Thyroid gland (tissue), 4 donors: Measurements from ENCODE around the gene SLC12A5. TPM values are rescaled to one million over a fixed set of nuclear protein-coding genes. Genes with fewer than 3 reads are reported as not detected.

Experiments
- DNase-seq, 2 donors: peaks; one replicate each; pipeline ENCODE4 v3.0.0-alpha.2; 2019
- H3K27ac ChIP-seq, 3 donors: fragments of 200-600 bp; sonication (generic); 1 replicate in 2 of 3; 2 replicates in 1 of 3; pipeline ENCODE4 v1.5.1; 2016 to 2019; ENCODE audit warnings: mild to moderate bottlenecking in 1 of 3, moderate library complexity in 1 of 3
- H3K27me3 ChIP-seq: fragments of 200-600 bp; sonication (generic); one replicate; pipeline ENCODE4 v1.5.1; 2019
- H3K36me3 ChIP-seq, 2 donors: fragments of 200-600 bp; sonication (generic); one replicate each; pipeline ENCODE4 v1.5.1; 2016 to 2019
- H3K4me1 ChIP-seq, 2 donors: fragments of 200-600 bp; sonication (generic); one replicate each; pipeline ENCODE4 v1.5.1; 2017 to 2019
- H3K4me3 ChIP-seq, 3 donors: fragments of 200-600 bp; sonication (generic); replicated peaks in 1 of 3; 1 replicate in 2 of 3; 2 replicates in 1 of 3; pipeline ENCODE4 v1.5.1; 2016; ENCODE audit warnings: mild to moderate bottlenecking in 1 of 3
- H3K9me3 ChIP-seq: fragments of 200-600 bp; sonication (generic); one replicate; pipeline ENCODE4 v1.5.1; 2017
- POLR2A ChIP-seq, 2 donors: fragments of 450-650 bp; IDR thresholded peaks; one replicate each; pipeline ENCODE4 v1.6.1; 2017; ENCODE audit warnings: antibody characterized with exemption in 2 of 2, mild to moderate bottlenecking in 2 of 2, moderate library complexity in 1 of 2
- WGBS, 2 donors: methylation state at CpG; one replicate each; pipeline ENCODE4 v1.1.5; 2017; 5-methylcytosine and 5-hydroxymethylcytosine counted together
- intact Hi-C: fragments of 100-400 bp; cut with DNase I; formaldehyde crosslinking; loops from one replicate; pipeline ENCODE4 v1.15.1; 2023
- total RNA-seq, 4 donors: library from RNA; depleted of rRNA; stranded (reverse); fragments of >200 nt; gene quantifications; one replicate each; pipeline ENCODE4 v1.2.3, GENCODE V29; 2016
- TF ChIP-seq, protein P1 (sequence below), 6 experiments: fragments of 200-600 bp in 3 of 6; fragments of 450-650 bp in 3 of 6; sonication (generic) in 3 of 6; IDR thresholded peaks; one replicate each; pipeline ENCODE4 v1.5.1; 2016 to 2019; ENCODE audit warnings: antibody characterized with exemption in 6 of 6, mild to moderate bottlenecking in 2 of 6, inconsistent platforms in 1 of 6, moderate library complexity in 1 of 6

The SLC12A5 gene
- total RNA-seq, 4 donors from 2014 or later, result 1.6 TPM; not detected in 3

GRCh38 chr20:46062151-46062550 is 33.1 kb downstream of the SLC12A5 start:
- DNase-seq, result no peak
- Histone ChIP-seq H3K36me3 (peaks cover 59 to 71% of the 10 kb centered on the region in 2 donors), H3K27me3 (no peaks in the 10 kb centered on the region), H3K4me1 (peaks cover 0 to 31% of the 10 kb centered on the region in 2 donors), H3K9me3 (no peaks in the 10 kb centered on the region), H3K27ac (no peak overlapping the region), H3K4me3 (no peak overlapping the region)
- TF ChIP-seq, protein P1, sequence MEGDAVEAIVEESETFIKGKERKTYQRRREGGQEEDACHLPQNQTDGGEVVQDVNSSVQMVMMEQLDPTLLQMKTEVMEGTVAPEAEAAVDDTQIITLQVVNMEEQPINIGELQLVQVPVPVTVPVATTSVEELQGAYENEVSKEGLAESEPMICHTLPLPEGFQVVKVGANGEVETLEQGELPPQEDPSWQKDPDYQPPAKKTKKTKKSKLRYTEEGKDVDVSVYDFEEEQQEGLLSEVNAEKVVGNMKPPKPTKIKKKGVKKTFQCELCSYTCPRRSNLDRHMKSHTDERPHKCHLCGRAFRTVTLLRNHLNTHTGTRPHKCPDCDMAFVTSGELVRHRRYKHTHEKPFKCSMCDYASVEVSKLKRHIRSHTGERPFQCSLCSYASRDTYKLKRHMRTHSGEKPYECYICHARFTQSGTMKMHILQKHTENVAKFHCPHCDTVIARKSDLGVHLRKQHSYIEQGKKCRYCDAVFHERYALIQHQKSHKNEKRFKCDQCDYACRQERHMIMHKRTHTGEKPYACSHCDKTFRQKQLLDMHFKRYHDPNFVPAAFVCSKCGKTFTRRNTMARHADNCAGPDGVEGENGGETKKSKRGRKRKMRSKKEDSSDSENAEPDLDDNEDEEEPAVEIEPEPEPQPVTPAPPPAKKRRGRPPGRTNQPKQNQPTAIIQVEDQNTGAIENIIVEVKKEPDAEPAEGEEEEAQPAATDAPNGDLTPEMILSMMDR (IDR thresholded peaks at IDR 0.05), result no peak
- no peak for TF ChIP-seq POLR2A (IDR thresholded peaks at IDR 0.05)
- intact Hi-C loops, result no loop called here
- 90 to 97% methylated on average over 4 of the region's 4 CpGs for WGBS, 2 donors

DNA sequence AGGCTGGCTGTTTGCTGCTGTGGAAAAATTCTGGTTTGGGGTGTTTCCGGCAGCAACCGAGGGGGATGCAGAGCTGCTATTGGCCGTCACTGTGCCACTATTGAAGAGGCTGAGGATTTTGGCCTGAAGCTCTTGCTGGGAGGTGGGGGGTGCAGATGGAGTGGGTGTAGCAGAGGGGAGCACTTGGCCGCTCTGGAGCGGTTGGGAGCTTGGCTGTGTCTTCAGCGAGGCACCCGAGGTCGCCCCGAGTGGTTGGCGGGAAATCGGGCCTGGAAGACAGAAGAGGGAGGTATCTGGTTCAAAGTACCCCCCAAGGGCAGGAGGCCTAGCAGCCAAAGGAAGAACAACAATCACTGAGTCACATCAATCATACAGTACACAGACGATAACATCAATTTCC is 33.6 kb downstream of the SLC12A5 start:
- WGBS, 2 donors, result 89 to 95% methylated on average over 12 of the region's 12 CpGs
- Histone ChIP-seq H3K9me3 (no peaks in the 10 kb centered on the region), H3K4me1 (peaks cover 0 to 29% of the 10 kb centered on the region in 2 donors), H3K27me3 (no peaks in the 10 kb centered on the region), H3K27ac (no peak overlapping the region), H3K36me3 (peaks cover 61 to 74% of the 10 kb centered on the region in 2 donors), H3K4me3 (no peak overlapping the region)
- TF ChIP-seq POLR2A (IDR thresholded peaks at IDR 0.05), result no peak
- TF ChIP-seq, protein P1 (IDR thresholded peaks at IDR 0.05), result no peak
- intact Hi-C loops, result no loop called here
- no peak for DNase-seq

DNA sequence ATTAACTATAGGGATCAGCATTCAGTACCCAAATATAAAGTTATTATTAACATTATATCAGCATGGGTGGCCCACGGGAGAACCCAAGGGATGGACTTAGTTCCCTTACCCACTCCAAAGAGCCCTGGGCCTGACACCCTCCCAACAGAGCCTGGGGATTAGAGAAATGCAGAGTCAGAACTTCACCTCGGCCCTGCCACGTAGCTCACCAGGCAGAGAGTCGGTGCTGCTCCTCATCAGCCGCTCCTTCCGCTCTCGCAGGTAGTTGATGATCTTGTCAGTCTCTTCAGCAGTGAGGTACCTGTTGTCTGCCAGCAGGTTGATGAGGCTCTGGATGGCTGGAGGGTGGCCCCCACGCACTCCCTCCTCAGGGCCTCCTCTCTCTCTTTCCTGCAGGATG is 34.1 kb downstream of the SLC12A5 start:
- WGBS, 2 donors, result 84 to 99% methylated on average over 8 of the region's 8 CpGs
- Histone ChIP-seq H3K4me3 (no peak overlapping the region), H3K36me3 (peaks cover 67 to 79% of the 10 kb centered on the region in 2 donors), H3K9me3 (no peaks in the 10 kb centered on the region), H3K4me1 (peaks cover 0 to 24% of the 10 kb centered on the region in 2 donors), H3K27me3 (no peaks in the 10 kb centered on the region), H3K27ac (no peak overlapping the region)
- intact Hi-C loops, result no loop called here
- TF ChIP-seq, protein P1 (IDR thresholded peaks at IDR 0.05), result no peak
- TF ChIP-seq POLR2A (IDR thresholded peaks at IDR 0.05), result no peak
- no peak for DNase-seq

DNA sequence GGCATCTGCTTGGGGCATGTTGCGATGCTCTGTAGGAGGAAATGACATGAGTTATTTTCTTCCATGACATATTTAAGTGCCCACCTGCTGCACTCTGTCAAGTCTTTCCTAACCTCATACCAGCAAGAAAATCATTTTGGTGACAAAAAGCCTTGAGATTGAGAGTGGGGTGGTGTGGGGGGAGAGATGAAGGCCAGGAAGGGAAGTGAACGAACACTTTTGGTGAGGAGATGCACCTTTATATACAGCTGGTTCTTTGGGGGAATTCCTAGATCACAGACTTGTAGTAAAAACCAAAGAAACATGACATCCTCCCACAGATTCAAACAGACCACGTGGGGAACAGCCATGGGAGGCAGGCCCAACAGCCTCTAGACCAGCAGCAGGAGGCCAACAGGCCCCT is 34.6 kb downstream of the SLC12A5 start:
- no peak for TF ChIP-seq POLR2A (IDR thresholded peaks at IDR 0.05)
- TF ChIP-seq, protein P1 (IDR thresholded peaks at IDR 0.05), result no peak
- H3K36me3 ChIP-seq, result peaks cover 72 to 82% of the 10 kb centered on the region in 2 donors
- H3K27ac ChIP-seq, result no peak overlapping the region
- no peaks in the 10 kb centered on the region for H3K9me3 ChIP-seq
- WGBS, 2 donors, result 83 to 84% methylated on average over 3 of the region's 3 CpGs
- H3K4me3 ChIP-seq, result no peak overlapping the region
- H3K4me1 ChIP-seq, result peaks cover 0 to 19% of the 10 kb centered on the region in 2 donors
- no peaks in the 10 kb centered on the region for H3K27me3 ChIP-seq
- intact Hi-C loops, result no loop called here
- no peak for DNase-seq

- TF ChIP-seq POLR2A (IDR thresholded peaks at IDR 0.05), result no peak
- TF ChIP-seq, protein P1 (IDR thresholded peaks at IDR 0.05), result no peak
- H3K4me3 ChIP-seq, result no peak overlapping the region
- no peak overlapping the region for H3K27ac ChIP-seq
- H3K36me3 ChIP-seq, result peaks cover 83 to 94% of the 10 kb centered on the region in 2 donors
- 90 to 91% methylated on average over 9 of the region's 9 CpGs for WGBS, 2 donors
- intact Hi-C loops, result no loop called here
- H3K4me1 ChIP-seq, result peaks cover 0 to 14% of the 10 kb centered on the region in 2 donors
- no peaks in the 10 kb centered on the region for H3K9me3 ChIP-seq
- H3K27me3 ChIP-seq, result no peaks in the 10 kb centered on the region
- DNase-seq, result no peak
Observed at GRCh38 chr20:46065006-46065405, 36.0 kb downstream of the SLC12A5 start.
